Measurements from ENCODE around the gene USP3.

DNA sequence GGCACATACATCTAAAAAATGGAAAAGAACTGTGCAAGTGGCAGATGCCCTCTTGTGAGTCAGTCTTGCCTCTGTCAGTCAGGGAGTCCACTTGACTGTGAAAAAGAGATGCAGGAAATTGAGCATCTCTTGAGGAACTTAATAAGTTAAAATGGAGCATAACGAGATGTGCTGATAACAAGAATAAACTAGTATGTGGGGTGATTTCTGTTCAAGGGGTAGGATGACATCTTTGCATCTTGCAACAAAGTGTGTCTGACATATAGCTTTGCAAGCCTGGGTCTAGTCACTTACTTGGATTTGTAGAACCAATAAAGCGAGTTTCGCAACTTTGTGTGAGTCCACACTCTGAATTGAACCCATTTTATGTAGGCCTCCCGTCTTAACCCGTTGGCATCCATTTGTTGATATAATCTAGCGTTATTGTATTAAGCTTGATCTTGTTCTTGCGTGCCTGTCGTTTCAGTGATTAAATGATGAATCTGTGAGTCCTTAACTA lies 2.2 kb downstream of the USP3 start:
- TF ChIP-seq EP300 (IDR thresholded peaks at IDR 0.05; ENCODE audit: low read length) (no peak), CBX1 (IDR thresholded peaks at IDR 0.05; ENCODE audit: low read depth) (no peak), SAP30 (IDR thresholded peaks at IDR 0.05; ENCODE audit: borderline replicate concordance, insufficient read depth, low read depth, low read length, poor library complexity, severe bottlenecking) (no peak)
- TF ChIP-seq, protein P1, sequence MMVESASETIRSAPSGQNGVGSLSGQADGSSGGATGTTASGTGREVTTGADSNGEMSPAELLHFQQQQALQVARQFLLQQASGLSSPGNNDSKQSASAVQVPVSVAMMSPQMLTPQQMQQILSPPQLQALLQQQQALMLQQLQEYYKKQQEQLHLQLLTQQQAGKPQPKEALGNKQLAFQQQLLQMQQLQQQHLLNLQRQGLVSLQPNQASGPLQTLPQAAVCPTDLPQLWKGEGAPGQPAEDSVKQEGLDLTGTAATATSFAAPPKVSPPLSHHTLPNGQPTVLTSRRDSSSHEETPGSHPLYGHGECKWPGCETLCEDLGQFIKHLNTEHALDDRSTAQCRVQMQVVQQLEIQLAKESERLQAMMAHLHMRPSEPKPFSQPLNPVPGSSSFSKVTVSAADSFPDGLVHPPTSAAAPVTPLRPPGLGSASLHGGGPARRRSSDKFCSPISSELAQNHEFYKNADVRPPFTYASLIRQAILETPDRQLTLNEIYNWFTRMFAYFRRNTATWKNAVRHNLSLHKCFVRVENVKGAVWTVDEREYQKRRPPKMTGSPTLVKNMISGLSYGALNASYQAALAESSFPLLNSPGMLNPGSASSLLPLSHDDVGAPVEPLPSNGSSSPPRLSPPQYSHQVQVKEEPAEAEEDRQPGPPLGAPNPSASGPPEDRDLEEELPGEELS (CRISPR knock-in tag; IDR thresholded peaks at IDR 0.05; ENCODE audit: borderline replicate concordance) = no peak
- TF ChIP-seq, protein P2, sequence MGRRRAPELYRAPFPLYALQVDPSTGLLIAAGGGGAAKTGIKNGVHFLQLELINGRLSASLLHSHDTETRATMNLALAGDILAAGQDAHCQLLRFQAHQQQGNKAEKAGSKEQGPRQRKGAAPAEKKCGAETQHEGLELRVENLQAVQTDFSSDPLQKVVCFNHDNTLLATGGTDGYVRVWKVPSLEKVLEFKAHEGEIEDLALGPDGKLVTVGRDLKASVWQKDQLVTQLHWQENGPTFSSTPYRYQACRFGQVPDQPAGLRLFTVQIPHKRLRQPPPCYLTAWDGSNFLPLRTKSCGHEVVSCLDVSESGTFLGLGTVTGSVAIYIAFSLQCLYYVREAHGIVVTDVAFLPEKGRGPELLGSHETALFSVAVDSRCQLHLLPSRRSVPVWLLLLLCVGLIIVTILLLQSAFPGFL (CRISPR knock-in tag; IDR thresholded peaks at IDR 0.05) = no peak
- TF ChIP-seq, protein P3, sequence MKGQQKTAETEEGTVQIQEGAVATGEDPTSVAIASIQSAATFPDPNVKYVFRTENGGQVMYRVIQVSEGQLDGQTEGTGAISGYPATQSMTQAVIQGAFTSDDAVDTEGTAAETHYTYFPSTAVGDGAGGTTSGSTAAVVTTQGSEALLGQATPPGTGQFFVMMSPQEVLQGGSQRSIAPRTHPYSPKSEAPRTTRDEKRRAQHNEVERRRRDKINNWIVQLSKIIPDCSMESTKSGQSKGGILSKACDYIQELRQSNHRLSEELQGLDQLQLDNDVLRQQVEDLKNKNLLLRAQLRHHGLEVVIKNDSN (CRISPR knock-in tag; IDR thresholded peaks at IDR 0.05) = no peak

Data from K562 (cell line).